GM21360 (cell line): ENCODE data around the gene RCE1.

Source experiments
- ATAC-seq: cut with Tn5 transposase; IDR thresholded peaks from one replicate; pipeline ENCODE4 v1.9.1; 2021; ENCODE audit warnings: mild to moderate bottlenecking, moderate library complexity; ENCODE audit not compliant: unreplicated experiment

RCE1 gene

GRCh38 chr11:66844496-66845142 lies 1.4 kb downstream of the RCE1 start:
- ATAC-seq = no peak

DNA sequence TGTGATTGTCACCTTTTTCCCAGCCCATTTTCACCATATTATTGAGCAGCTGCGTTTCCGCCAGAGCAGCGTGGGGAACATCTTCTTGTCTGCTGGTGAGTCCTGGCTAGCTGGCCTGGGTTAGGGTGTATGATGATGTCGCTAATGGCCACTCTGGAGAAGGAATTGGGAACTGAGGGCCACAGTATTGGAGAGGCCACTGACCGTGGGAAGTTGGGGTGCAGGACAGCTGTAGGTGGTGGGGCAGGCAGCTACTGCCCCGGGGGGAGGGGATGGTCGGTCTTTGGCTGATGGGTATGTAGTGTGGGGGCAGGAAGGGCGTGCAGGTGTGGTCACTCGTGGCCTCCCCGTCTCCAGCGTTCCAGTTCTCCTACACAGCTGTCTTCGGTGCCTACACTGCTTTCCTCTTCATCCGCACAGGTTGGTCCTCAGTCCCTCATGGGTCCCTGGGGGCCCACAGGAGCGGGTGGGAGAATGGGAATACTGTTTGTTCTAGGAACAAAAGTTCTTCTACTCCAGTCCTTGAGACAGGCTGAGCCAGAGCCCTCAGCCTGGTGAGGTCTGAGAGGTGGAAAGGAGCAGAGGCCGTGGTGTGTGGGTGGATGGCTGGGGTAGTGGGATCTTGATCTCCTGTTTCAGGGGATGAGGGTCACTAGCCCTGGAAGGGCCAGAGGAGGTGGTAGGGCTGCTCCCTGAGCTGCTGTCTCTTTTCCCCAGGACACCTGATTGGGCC lies 2.1 kb downstream of the RCE1 start:
- ATAC-seq = no peak

DNA sequence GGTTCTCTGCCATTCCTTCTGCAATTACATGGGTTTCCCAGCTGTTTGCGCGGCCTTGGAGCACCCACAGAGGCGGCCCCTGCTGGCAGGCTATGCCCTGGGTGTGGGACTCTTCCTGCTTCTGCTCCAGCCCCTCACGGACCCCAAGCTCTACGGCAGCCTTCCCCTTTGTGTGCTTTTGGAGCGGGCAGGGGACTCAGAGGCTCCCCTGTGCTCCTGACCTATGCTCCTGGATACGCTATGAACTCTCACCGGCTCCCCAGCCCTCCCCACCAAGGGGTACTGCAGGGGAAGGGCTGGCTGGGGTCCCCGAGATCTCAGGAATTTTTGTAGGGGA lies 2.6 kb downstream of the RCE1 start:
- no peak for ATAC-seq

GRCh38 chr11:66846671-66847091 lies 3.4 kb downstream of the RCE1 start:
- ATAC-seq = no peak

GRCh38 chr11:66847461-66848232 lies 4.4 kb downstream of the RCE1 start:
- no peak for ATAC-seq

DNA sequence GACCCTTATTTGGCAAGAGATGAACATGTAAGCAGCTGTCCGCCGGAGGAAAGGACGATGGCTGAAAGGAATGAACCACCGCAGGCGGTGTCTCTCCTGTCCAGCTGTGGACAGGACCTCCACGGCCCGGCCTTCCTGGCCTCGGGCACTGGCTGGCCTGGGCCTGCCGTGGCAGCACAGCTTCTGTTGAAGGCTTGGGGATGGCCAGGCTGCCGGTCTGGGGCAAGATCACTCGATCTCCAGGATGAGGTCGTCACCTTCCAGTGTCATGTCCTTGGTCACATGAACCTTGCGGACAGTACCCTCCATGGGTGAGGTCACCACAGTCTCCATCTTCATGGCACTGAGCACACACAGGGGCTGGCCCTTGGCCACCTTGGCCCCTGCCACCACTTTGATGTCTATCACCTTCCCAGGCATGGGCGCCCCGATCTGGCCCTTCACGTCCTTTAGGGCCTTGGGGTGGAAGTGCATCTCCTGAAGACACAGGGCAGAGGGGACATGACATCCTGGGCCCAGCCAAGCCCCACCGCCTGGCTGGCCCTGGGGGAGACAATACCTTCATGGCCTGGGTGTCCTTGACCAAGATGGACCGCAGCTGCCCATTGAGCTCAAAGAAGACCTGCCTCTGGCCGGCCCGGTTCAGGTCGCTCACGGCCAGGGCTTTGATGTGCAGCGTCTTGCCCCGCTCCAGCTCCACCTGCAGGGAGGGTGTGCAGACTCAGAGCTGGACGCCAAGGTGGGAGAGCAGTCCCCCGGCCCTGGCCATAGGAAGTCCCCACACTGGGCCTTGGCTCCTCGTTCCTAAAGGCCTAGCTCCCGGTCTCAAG lies 5.6 kb downstream of the RCE1 start:
- no peak for ATAC-seq

DNA sequence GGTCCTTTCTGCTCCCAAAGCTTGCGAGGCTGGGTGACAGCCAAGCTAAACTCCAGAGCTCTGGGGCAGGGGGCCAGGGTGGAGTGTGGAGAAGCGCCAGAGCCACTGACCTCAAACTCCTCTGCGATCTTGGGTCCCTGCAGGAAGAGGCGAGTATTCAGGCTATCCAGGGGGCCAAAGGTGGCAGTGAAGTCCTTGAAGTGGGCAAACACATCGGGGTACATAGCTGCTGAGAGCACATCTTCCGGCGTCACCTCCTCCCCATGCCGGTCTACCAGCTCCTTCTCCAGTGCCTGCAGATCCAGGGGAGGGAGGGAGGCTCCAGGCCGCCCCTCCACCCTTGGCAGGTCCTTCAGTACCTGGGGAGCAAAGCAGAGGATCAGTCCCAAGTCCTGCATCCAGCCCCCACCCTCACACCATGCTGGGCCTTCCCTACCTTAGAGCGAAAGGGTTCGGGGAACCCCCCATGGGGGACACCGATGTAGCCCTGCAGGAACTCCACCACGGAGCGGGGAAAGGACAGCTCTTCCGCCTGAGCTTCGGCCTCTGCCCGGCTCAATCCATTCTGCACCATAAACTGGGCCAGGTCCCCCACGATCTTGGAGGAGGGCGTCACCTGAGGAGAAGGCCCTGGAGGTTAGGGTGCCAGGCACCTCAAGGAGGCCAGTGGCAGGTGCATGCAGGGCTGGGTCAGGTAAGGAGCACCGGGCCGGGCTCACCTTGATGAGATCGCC lies 6.4 kb downstream of the RCE1 start:
- no peak for ATAC-seq

- no peak for ATAC-seq
These were observed 7.0 kb downstream of the RCE1 start for GRCh38 chr11:66850235-66850587.

GRCh38 chr11:66850588-66851238 lies 7.5 kb downstream of the RCE1 start:
- no peak for ATAC-seq

DNA sequence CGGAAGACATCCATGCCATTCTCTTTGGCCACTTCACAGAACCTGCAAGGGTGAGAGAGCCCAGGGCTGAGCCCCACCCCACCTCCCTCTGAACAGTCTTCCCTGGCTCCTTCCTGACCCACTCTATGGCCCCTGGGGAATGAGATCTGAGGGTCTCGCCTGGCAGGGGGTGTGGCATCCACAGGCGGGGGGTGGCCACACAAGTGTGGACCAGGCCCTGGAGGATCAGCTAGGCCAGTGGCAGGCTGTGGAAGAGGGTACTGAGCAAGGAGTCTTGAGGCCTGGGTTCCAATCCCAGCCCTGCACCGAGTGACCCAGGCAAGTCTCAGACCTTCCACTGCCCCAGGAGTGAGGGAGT lies 8.0 kb downstream of the RCE1 start:
- ATAC-seq = no peak

GRCh38 chr11:66851698-66852465 lies 8.6 kb downstream of the RCE1 start:
- ATAC-seq = no peak

- ATAC-seq = no peak
These were observed 9.4 kb downstream of the RCE1 start for GRCh38 chr11:66852466-66853241.

- no peak for ATAC-seq
These were observed 10.3 kb downstream of the RCE1 start for GRCh38 chr11:66853242-66854229.

GRCh38 chr11:66854231-66854661 lies 11.0 kb downstream of the RCE1 start:
- no peak for ATAC-seq

- no peak for ATAC-seq
These were observed 11.5 kb downstream of the RCE1 start for GRCh38 chr11:66854729-66855211.

DNA sequence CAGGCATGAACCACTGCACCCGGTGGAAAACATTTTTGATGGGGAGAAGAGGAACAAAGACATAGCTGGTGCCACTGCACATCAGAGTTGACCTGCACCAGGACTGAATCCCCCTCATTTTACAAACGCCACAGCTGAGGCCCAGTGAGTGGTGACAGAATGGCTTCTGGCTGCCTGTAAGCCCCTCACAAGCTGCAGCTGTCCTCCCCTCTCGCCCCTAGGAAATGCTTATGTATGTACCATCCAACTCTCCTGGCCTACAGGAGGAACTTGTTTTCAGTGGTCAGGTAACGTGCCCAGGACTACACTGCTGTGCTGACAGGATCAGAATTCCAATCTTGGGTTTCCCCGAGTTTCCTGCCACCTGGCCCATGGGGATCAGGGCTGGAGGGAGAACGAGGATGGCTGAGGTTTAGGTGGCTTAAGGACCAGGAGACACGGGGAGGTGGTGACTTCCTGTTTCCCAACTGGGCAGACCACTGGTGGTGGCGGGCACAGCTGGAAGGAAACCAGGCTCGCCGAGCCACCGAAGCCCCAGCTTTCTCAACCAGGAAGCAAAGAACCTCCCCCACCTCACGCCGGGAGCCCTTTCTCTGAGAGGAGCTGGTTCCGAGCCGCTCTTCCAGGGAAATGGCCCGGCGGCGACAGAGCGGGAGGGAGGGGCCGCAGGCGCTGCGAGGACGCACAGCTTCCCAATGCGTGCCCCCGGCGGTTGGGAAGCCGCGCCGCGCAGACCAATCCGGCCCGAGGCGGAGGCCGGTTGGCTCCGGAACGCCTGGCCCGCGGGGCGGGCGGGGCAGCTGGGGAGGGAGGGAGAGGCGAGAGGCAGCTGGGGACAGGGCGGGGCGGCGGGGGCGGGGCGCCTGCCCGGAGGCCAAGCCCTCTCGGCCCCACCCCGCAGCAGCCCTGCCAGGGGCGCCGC lies 12.6 kb downstream of the RCE1 start:
- ATAC-seq = peak; percentile 53
